NB4 (cell line): ENCODE results near the gene HDAC11.

Experiments used
- DNase-seq: peaks from one replicate; pipeline ENCODE4 v3.0.0; 2010; ENCODE audit warnings: low read depth
- H3K4me3 ChIP-seq: one replicate; pipeline ENCODE4 v1.5.1; 2011; ENCODE audit warnings: mild to moderate bottlenecking, low read depth, low read length, moderate library complexity
- MYC ChIP-seq: IDR thresholded peaks from 2 replicates; pipeline ENCODE4 v1.6.1; 2011; ENCODE audit warnings: low read depth, low read length
- POLR2A ChIP-seq: IDR thresholded peaks from 2 replicates; pipeline ENCODE4 v1.6.1; 2011; ENCODE audit warnings: mild to moderate bottlenecking; ENCODE audit not compliant: insufficient read length; ENCODE audit errors: extremely low read depth
- TF ChIP-seq, protein P1 (sequence below): IDR thresholded peaks from 2 replicates; pipeline ENCODE4 v1.6.1; 2011; ENCODE audit warnings: low read depth, low read length
- TF ChIP-seq, protein P2 (sequence below): IDR thresholded peaks from one replicate; pipeline ENCODE4 v1.5.1; 2012; ENCODE audit warnings: low read depth, low read length

The HDAC11 gene

DNA sequence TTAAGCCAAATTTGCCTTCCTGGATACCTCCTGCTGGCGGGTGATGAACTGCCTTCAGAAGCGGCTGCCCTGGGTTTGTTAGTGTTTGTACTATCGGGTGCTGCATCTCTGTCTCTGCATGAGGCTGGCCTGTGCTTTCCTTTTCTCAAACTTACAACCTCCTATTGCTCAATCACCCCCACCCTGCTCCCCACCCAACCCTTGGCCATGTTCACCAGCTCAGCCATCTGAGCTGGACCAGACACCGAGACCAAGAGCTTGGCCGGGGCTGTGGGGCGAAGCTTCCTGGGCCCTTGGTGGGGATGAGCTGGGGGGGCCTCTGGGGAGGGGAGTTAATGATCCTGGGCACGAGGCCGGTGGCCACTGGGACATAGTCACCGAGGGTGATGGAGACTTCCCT lies 52.0 kb downstream of the HDAC11 start:
- no peak overlapping the region for H3K4me3 ChIP-seq
- no peak for TF ChIP-seq MYC
- no peak for TF ChIP-seq POLR2A
- TF ChIP-seq, protein P1, sequence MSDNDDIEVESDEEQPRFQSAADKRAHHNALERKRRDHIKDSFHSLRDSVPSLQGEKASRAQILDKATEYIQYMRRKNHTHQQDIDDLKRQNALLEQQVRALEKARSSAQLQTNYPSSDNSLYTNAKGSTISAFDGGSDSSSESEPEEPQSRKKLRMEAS, result no peak
- TF ChIP-seq, protein P2, sequence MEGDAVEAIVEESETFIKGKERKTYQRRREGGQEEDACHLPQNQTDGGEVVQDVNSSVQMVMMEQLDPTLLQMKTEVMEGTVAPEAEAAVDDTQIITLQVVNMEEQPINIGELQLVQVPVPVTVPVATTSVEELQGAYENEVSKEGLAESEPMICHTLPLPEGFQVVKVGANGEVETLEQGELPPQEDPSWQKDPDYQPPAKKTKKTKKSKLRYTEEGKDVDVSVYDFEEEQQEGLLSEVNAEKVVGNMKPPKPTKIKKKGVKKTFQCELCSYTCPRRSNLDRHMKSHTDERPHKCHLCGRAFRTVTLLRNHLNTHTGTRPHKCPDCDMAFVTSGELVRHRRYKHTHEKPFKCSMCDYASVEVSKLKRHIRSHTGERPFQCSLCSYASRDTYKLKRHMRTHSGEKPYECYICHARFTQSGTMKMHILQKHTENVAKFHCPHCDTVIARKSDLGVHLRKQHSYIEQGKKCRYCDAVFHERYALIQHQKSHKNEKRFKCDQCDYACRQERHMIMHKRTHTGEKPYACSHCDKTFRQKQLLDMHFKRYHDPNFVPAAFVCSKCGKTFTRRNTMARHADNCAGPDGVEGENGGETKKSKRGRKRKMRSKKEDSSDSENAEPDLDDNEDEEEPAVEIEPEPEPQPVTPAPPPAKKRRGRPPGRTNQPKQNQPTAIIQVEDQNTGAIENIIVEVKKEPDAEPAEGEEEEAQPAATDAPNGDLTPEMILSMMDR, result no peak
- no peak for DNase-seq

GRCh38 chr3:13532631-13533030 lies 52.5 kb downstream of the HDAC11 start:
- no peak overlapping the region for H3K4me3 ChIP-seq
- TF ChIP-seq, protein P2, result no peak
- TF ChIP-seq POLR2A (no peak), MYC (no peak)
- TF ChIP-seq, protein P1, result no peak
- no peak for DNase-seq

DNA sequence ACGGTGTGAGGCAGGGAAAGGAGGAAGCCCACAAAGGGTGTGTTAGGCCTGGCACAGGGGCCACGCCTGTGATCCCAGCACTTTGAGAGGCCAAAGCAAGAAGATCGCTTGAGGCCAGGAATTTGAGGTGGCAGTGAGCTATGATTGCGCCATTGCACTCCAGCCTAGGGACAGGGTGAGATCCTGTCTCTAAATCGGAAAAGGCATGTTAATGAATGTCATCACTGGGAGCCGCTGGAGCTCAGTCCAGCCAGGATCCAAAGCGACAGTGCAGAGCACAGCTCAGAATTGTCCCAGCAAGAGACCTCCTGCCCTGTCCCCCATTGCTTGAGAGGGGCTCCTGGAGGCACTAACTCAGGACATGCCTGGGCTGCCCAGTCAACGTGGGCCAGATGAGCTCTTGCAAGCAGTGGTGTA lies 53.8 kb downstream of the HDAC11 start:
- H3K4me3 ChIP-seq, result no peak overlapping the region
- TF ChIP-seq MYC, result no peak
- TF ChIP-seq, protein P1, result no peak
- TF ChIP-seq, protein P2, result no peak
- TF ChIP-seq POLR2A, result no peak
- no peak for DNase-seq

GRCh38 chr3:13535526-13535875 lies 55.4 kb downstream of the HDAC11 start:
- TF ChIP-seq, protein P2, result no peak
- TF ChIP-seq POLR2A (no peak), MYC (no peak)
- TF ChIP-seq, protein P1, result no peak
- H3K4me3 ChIP-seq, result no peak overlapping the region
- no peak for DNase-seq

- no peak for DNase-seq
- TF ChIP-seq, protein P1, result no peak
- no peak for TF ChIP-seq MYC
- no peak for TF ChIP-seq POLR2A
- TF ChIP-seq, protein P2, result no peak
- no peak overlapping the region for H3K4me3 ChIP-seq
Measured at GRCh38 chr3:13535905-13536304, 55.8 kb downstream of the HDAC11 start.

- TF ChIP-seq POLR2A (no peak), MYC (no peak)
- TF ChIP-seq, protein P1, result no peak
- TF ChIP-seq, protein P2, result no peak
- H3K4me3 ChIP-seq, result no peak overlapping the region
- no peak for DNase-seq
Measured at GRCh38 chr3:13536432-13536831, 56.3 kb downstream of the HDAC11 start.
